ENCODE measurements around the gene PCBD1.

Gene PCBD1

GRCh38 chr10:70899096-70899495 is 10.7 kb upstream of the PCBD1 start:
- H3K4me3 ChIP-seq (ENCODE audit: low read depth, low read length) = no peak overlapping the region
- no peak for TF ChIP-seq CTCF (IDR thresholded peaks at IDR 0.05; ENCODE audit: borderline replicate concordance, insufficient read depth, low read depth, low read length)

GRCh38 chr10:70898687-70899086 is 10.3 kb upstream of the PCBD1 start:
- no peak for TF ChIP-seq CTCF (IDR thresholded peaks at IDR 0.05; ENCODE audit: borderline replicate concordance, insufficient read depth, low read depth, low read length)
- H3K4me3 ChIP-seq (ENCODE audit: low read depth, low read length) = no peak overlapping the region

GRCh38 chr10:70896551-70896950 is 8.2 kb upstream of the PCBD1 start:
- TF ChIP-seq CTCF (IDR thresholded peaks at IDR 0.05; ENCODE audit: borderline replicate concordance, insufficient read depth, low read depth, low read length) = no peak
- H3K4me3 ChIP-seq (ENCODE audit: low read depth, low read length) = no peak overlapping the region

- no peak for TF ChIP-seq CTCF (IDR thresholded peaks at IDR 0.05; ENCODE audit: borderline replicate concordance, insufficient read depth, low read depth, low read length)
- H3K4me3 ChIP-seq (ENCODE audit: low read depth, low read length) = no peak overlapping the region
These were observed 6.1 kb upstream of the PCBD1 start for GRCh38 chr10:70894416-70894815.

GRCh38 chr10:70893227-70894006 is 5.1 kb upstream of the PCBD1 start:
- TF ChIP-seq CTCF (IDR thresholded peaks at IDR 0.05; ENCODE audit: borderline replicate concordance, insufficient read depth, low read depth, low read length) = peak; percentile 19; the same call in 1 of the 2 replicates
- no peak overlapping the region for H3K4me3 ChIP-seq (ENCODE audit: low read depth, low read length)

GRCh38 chr10:70892631-70893030 is 4.3 kb upstream of the PCBD1 start:
- no peak for TF ChIP-seq CTCF (IDR thresholded peaks at IDR 0.05; ENCODE audit: borderline replicate concordance, insufficient read depth, low read depth, low read length)

GRCh38 chr10:70891627-70892026 is 3.3 kb upstream of the PCBD1 start:
- TF ChIP-seq CTCF (IDR thresholded peaks at IDR 0.05; ENCODE audit: borderline replicate concordance, insufficient read depth, low read depth, low read length) = no peak
- no peak overlapping the region for H3K4me3 ChIP-seq (ENCODE audit: low read depth, low read length)

More at GRCh38 chr10:70892631-70893030, 4.3 kb upstream of the PCBD1 start:
- H3K4me3 ChIP-seq (ENCODE audit: low read depth, low read length) = no peak overlapping the region

Measured in GM12875 (cell line).